Neutrophil (primary cell): Measurements from ENCODE around the gene OTX1.

Source experiments
- H3K27ac ChIP-seq: fragments of 200-600 bp; sonication (generic); 2 replicates; pipeline ENCODE4 v1.5.1; 2016; ENCODE audit warnings: mild to moderate bottlenecking, moderate library complexity
- H3K27me3 ChIP-seq: fragments of 200-600 bp; sonication (generic); 2 replicates; pipeline ENCODE4 v1.6.0; 2016; ENCODE audit warnings: mild to moderate bottlenecking
- H3K36me3 ChIP-seq: fragments of 200-600 bp; sonication (generic); 2 replicates; pipeline ENCODE4 v1.5.1; 2017
- H3K4me1 ChIP-seq, 2 experiments: fragments of 200-600 bp in 1 of 2; sonication (generic) in 1 of 2; 1 replicate in 1 of 2; 2 replicates in 1 of 2; pipeline versions ENCODE4 v1.5.1 to v1.6.1; 2013 to 2016; ENCODE audit warnings: low read depth in 1 of 2, low read length in 1 of 2, mild to moderate bottlenecking in 1 of 2, moderate library complexity in 1 of 2; ENCODE audit not compliant: control insufficient read depth in 1 of 2, insufficient read depth in 1 of 2
- H3K4me3 ChIP-seq, 2 experiments: fragments of 200-600 bp in 1 of 2; sonication (generic) in 1 of 2; 1 replicate in 1 of 2; 2 replicates in 1 of 2; pipeline ENCODE4 v1.5.1; 2013 to 2016; ENCODE audit warnings: low read depth in 1 of 2, low read length in 1 of 2, mild to moderate bottlenecking in 1 of 2, moderate library complexity in 1 of 2
- H3K9me3 ChIP-seq: fragments of 200-600 bp; sonication (generic); 2 replicates; pipeline ENCODE4 v1.5.1; 2016
- CTCF ChIP-seq: fragments of 200-600 bp; sonication (generic); IDR thresholded peaks from 2 replicates; pipeline ENCODE4 v1.5.1; 2016; ENCODE audit warnings: antibody characterized with exemption

Gene OTX1

GRCh38 chr2:63023444-63023843 is 27.2 kb upstream of the OTX1 start:
- no peak for TF ChIP-seq CTCF
- Histone ChIP-seq H3K36me3 (no peaks in the 10 kb centered on the region), H3K27ac (no peak overlapping the region), H3K4me1 (no peaks in the 10 kb centered on the region), H3K27me3 (no peaks in the 10 kb centered on the region), H3K9me3 (no peaks in the 10 kb centered on the region), H3K4me3 (no peak overlapping the region)

GRCh38 chr2:63027220-63027619 is 23.4 kb upstream of the OTX1 start:
- no peak for TF ChIP-seq CTCF
- H3K4me3 ChIP-seq, result no peak overlapping the region

GRCh38 chr2:63029058-63029457 is 21.6 kb upstream of the OTX1 start:
- TF ChIP-seq CTCF, result no peak
- H3K27ac ChIP-seq, result no peak overlapping the region

More at GRCh38 chr2:63027220-63027619, 23.4 kb upstream of the OTX1 start:
- Histone ChIP-seq H3K9me3 (no peaks in the 10 kb centered on the region), H3K27ac (no peak overlapping the region), H3K27me3 (no peaks in the 10 kb centered on the region), H3K36me3 (no peaks in the 10 kb centered on the region), H3K4me1 (no peaks in the 10 kb centered on the region)

GRCh38 chr2:63034526-63034925 is 16.1 kb upstream of the OTX1 start:
- no peaks in the 10 kb centered on the region for H3K4me1 ChIP-seq
- H3K9me3 ChIP-seq, result no peaks in the 10 kb centered on the region
- no peaks in the 10 kb centered on the region for H3K27me3 ChIP-seq
- no peak for TF ChIP-seq CTCF
- H3K36me3 ChIP-seq, result no peaks in the 10 kb centered on the region
- no peak overlapping the region for H3K27ac ChIP-seq
- no peak overlapping the region for H3K4me3 ChIP-seq

More at GRCh38 chr2:63029058-63029457, 21.6 kb upstream of the OTX1 start:
- no peak overlapping the region for H3K4me3 ChIP-seq
- H3K9me3 ChIP-seq, result no peaks in the 10 kb centered on the region
- no peaks in the 10 kb centered on the region for H3K36me3 ChIP-seq
- H3K4me1 ChIP-seq, result no peaks in the 10 kb centered on the region
- no peaks in the 10 kb centered on the region for H3K27me3 ChIP-seq

DNA sequence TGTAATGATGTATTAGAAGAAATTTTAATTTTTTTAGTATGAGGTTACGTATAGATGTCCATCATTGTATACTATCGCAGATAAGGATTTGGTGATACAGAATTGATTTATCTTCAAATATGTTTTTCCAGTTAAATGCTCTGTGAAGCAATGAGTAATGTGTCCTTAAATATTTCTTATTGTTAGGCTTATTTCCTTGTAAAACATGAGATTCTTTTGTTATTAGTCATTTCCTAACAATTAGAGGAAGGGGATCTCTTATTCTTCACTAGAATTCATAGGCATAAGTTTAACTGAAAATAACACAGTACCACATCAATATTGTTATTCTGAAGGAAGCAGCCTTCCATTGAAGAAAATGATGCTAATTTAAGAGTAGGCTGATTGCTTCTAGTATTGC is 15.5 kb upstream of the OTX1 start:
- H3K27me3 ChIP-seq, result no peaks in the 10 kb centered on the region

More for the DNA sequence above, 15.5 kb upstream of the OTX1 start:
- no peaks in the 10 kb centered on the region for H3K4me1 ChIP-seq
- no peak for TF ChIP-seq CTCF
- H3K4me3 ChIP-seq, result no peak overlapping the region
- H3K36me3 ChIP-seq, result no peaks in the 10 kb centered on the region
- no peak overlapping the region for H3K27ac ChIP-seq
- no peaks in the 10 kb centered on the region for H3K9me3 ChIP-seq
